Bronchial epithelial cell (primary cell): ENCODE results near the gene EME1. TPM values are rescaled to one million over a fixed set of nuclear protein-coding genes. Genes with fewer than 3 reads are reported as not detected.

ENCODE experiments used
- DNase-seq: peaks from one replicate; pipeline ENCODE4 v3.0.0-alpha.2; 2010; ENCODE audit warnings: low read depth
- FAIRE-seq: peaks from 2 replicates; lab custom pipeline; 2011; peaks lifted over from hg19 to GRCh38; lab: Jason Lieb, UNC
- H3K27me3 ChIP-seq: 2 replicates; pipeline ENCODE4 v1.5.1; 2011; ENCODE audit warnings: low read length; ENCODE audit not compliant: control insufficient read depth, insufficient read depth
- H3K36me3 ChIP-seq: 2 replicates; pipeline ENCODE4 v1.5.1; 2011; ENCODE audit warnings: low read length; ENCODE audit not compliant: control insufficient read depth, insufficient read depth
- H3K4me3 ChIP-seq: 2 replicates; pipeline ENCODE4 v1.5.1; 2011; ENCODE audit warnings: mild to moderate bottlenecking, low read depth, low read length, control low read depth
- total RNA-seq: library from RNA; depleted of rRNA; stranded (reverse); fragments of >200 nt; gene quantifications from 2 replicates; pipeline ENCODE4 v1.2.1, GENCODE V29; 2014
- TF ChIP-seq, protein P1 (sequence below): IDR thresholded peaks from 2 replicates; pipeline ENCODE4 v1.5.1; 2011; ENCODE audit warnings: mild to moderate bottlenecking, moderate library complexity, low read length, control low read depth, inconsistent platforms; ENCODE audit not compliant: insufficient read depth, severe bottlenecking

The EME1 gene
- total RNA-seq, 1 donor from 2014 or later, result 0.53 TPM

DNA sequence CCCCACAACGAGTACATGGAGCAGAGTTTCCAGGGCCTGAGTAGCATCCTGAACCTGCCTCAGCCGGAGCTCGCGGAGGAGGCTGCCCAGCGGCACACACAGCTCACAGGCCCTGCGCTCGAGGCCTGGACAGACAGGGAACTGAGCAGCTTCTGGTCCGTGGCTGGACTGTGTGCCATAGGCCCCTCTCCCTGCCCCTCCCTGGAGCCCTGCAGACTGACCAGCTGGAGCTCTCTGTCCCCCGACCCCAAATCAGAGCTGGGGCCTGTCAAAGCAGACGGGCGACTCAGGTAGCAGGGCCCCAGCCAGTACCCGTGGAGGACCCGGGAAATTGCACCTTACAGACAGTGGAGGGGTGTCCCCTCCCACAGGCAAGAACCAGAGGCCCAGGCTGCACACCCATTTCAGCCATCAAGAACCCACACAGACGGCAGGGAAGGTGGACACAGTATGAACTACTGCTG lies 13.0 kb upstream of the EME1 start:
- no peak for FAIRE-seq
- TF ChIP-seq, protein P1, sequence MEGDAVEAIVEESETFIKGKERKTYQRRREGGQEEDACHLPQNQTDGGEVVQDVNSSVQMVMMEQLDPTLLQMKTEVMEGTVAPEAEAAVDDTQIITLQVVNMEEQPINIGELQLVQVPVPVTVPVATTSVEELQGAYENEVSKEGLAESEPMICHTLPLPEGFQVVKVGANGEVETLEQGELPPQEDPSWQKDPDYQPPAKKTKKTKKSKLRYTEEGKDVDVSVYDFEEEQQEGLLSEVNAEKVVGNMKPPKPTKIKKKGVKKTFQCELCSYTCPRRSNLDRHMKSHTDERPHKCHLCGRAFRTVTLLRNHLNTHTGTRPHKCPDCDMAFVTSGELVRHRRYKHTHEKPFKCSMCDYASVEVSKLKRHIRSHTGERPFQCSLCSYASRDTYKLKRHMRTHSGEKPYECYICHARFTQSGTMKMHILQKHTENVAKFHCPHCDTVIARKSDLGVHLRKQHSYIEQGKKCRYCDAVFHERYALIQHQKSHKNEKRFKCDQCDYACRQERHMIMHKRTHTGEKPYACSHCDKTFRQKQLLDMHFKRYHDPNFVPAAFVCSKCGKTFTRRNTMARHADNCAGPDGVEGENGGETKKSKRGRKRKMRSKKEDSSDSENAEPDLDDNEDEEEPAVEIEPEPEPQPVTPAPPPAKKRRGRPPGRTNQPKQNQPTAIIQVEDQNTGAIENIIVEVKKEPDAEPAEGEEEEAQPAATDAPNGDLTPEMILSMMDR, result no peak
- Histone ChIP-seq H3K27me3 (no peaks in the 10 kb centered on the region), H3K36me3 (peaks cover 25% of the 10 kb centered on the region), H3K4me3 (no peak overlapping the region)
- no peak for DNase-seq

DNA sequence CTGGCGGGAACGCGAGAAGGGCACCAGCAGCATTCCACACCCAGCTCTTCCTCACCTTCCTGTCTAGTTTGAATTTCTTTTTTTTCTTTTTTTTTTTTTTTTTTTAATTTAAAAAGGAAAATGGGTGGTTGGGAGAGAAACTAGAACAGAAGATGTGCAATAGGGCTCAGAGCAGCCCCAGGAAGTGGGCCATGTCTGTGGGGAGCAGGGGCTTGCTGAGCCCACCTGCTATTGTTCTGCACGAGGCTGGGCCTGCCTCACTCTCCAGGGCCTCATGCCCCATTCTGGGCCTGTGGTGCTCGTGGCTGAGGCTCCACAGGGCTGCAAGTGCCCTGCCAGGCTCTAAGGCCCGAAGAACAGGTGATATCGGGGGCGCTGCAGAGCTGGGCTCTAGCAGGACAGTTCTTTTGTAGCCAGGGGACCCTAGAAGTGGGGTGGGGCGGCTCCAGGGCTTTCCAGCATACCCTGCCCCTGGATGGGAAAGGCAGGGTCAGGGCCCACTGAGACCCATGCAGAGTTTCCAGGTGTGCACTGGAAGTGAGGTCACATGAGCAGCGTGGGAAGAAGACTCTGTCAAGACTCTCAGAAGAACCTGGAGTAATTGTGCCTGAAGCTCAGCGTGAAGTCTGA lies 12.4 kb upstream of the EME1 start:
- no peak for DNase-seq

GRCh38 chr17:50361561-50362480 lies 11.2 kb upstream of the EME1 start:
- TF ChIP-seq, protein P1, result peak; percentile 86
- DNase-seq, result peak; percentile 63
- H3K36me3 ChIP-seq, result peaks cover 19% of the 10 kb centered on the region
- FAIRE-seq, result peak; percentile 52
- no peak overlapping the region for H3K4me3 ChIP-seq
- no peaks in the 10 kb centered on the region for H3K27me3 ChIP-seq

More for the DNA sequence above, 12.4 kb upstream of the EME1 start:
- Histone ChIP-seq H3K4me3 (no peak overlapping the region), H3K27me3 (no peaks in the 10 kb centered on the region), H3K36me3 (peaks cover 23% of the 10 kb centered on the region)
- TF ChIP-seq, protein P1, result no peak
- no peak for FAIRE-seq

- TF ChIP-seq, protein P1, result no peak
- no peak overlapping the region for H3K4me3 ChIP-seq
- DNase-seq, result no peak
- H3K27me3 ChIP-seq, result no peaks in the 10 kb centered on the region
- FAIRE-seq, result no peak
- H3K36me3 ChIP-seq, result peaks cover 17% of the 10 kb centered on the region
Observed at GRCh38 chr17:50362661-50363060, 10.4 kb upstream of the EME1 start.

DNA sequence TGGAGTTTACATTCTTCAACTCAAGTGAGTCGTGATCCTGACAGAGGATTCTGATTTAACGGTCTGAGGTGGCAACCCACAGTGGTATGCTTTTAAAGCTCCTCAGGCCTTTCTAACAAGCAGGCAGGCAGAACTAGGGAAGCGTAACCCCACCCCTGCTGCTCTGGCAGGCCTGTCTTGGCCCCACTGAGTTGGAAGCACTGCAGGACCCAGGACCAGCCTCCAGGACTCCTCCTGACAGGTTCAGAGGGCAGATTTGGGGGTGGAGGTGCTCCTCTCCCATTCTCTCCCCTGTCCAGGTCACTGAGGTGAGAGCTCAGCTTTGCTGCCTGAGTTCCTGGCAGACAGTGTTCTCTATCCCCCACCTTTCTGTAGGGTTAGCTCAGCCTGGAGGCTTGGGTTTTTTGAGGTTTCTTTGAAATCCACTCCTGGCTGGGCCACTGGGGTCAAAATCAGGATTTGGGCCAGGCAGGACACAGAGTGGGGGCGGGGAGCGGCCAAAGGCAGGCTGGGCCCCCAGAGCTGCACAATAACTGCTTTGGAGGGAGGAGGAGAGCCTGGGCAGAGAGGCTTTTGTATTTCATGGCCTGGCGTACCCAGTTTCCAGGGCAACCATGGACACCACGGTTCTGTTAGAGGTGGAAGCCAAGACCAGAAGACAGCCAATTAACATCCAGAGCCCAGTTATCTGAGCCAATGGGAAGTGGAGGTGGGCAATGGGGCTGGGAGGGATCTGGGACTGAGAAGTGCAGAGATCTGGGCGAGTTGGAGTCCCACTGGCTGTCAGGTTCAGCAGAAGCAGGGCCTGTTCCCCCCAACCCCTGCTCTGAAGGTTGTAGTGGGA lies 9.6 kb upstream of the EME1 start:
- FAIRE-seq (no peak), DNase-seq (no peak)
- H3K36me3 ChIP-seq, result peaks cover 20% of the 10 kb centered on the region
- TF ChIP-seq, protein P1, result no peak
- no peaks in the 10 kb centered on the region for H3K27me3 ChIP-seq
- H3K4me3 ChIP-seq, result no peak overlapping the region
